Rectal smooth muscle tissue (tissue), 1 donor: ENCODE measurements around the gene PNPLA3.
A peak's percentile ranks its signal among the peaks of the same experiment; 100 is the strongest.

Experiments
- H3K27ac ChIP-seq: one replicate; pipeline ENCODE4 v1.7.0; 2013; ENCODE audit warnings: low read depth, low read length, inconsistent platforms
- H3K27me3 ChIP-seq: one replicate; pipeline ENCODE4 v1.7.0; 2013; ENCODE audit warnings: low read length; ENCODE audit not compliant: control insufficient read depth, insufficient read depth
- H3K36me3 ChIP-seq: one replicate; pipeline ENCODE4 v1.7.0; 2013; ENCODE audit warnings: low read length; ENCODE audit not compliant: control insufficient read depth, insufficient read depth
- H3K4me1 ChIP-seq: one replicate; pipeline ENCODE4 v1.7.0; 2013; ENCODE audit warnings: low read length; ENCODE audit not compliant: control insufficient read depth, insufficient read depth
- H3K4me3 ChIP-seq: one replicate; pipeline ENCODE4 v1.7.0; 2013; ENCODE audit warnings: low read length
- H3K9ac ChIP-seq: one replicate; pipeline ENCODE4 v1.7.0; 2013; ENCODE audit warnings: low read length

The PNPLA3 gene

DNA sequence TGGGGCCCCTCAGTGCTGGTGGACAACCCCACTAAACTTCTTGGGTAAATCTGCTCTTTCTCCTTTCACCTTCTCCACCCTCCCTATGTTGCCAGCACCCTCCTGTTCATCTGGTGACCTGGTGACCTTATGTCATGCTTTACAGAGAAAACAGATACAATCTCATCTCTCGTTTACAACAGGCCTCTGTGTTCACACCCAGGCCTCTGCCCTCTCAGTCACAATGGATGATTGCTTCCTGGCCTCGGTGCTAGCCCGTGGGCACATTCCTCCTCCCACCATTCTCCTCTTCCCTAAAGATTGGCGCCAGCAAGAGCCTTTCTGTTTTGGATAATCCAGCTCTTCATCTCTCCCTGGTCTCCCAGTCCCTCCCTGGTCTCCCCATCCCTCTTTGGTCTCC, 12.3 kb upstream of the PNPLA3 start:
- no peak overlapping the region for H3K4me3 ChIP-seq
- H3K27me3 ChIP-seq = peaks cover 5% of the 10 kb centered on the region
- H3K36me3 ChIP-seq = no peaks in the 10 kb centered on the region
- H3K4me1 ChIP-seq = no peaks in the 10 kb centered on the region
- H3K27ac ChIP-seq = no peak overlapping the region
- no peak overlapping the region for H3K9ac ChIP-seq

DNA sequence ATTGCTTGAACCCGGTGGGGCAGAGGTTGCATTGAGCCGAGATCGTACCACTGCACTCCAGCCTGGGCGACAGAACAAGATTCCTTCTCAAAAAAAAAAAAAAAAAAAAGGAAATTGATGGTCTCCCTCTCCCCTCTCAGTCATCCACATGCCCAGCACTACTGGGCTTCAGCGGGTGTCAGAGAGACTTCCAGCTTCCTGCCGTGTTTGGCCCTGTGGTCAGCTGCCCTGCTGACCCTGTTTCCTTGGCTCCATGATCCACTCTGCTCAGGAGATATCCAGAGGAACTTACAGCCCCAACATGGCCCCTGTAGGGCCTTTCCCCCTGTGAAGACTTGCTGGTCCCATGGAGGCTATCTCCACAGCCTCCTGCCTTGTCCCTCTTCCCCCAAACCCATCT, 6.1 kb upstream of the PNPLA3 start:
- H3K36me3 ChIP-seq = no peaks in the 10 kb centered on the region
- H3K4me1 ChIP-seq = no peaks in the 10 kb centered on the region
- no peak overlapping the region for H3K9ac ChIP-seq
- peaks cover 7% of the 10 kb centered on the region for H3K27me3 ChIP-seq
- H3K4me3 ChIP-seq = no peak overlapping the region
- no peak overlapping the region for H3K27ac ChIP-seq

DNA sequence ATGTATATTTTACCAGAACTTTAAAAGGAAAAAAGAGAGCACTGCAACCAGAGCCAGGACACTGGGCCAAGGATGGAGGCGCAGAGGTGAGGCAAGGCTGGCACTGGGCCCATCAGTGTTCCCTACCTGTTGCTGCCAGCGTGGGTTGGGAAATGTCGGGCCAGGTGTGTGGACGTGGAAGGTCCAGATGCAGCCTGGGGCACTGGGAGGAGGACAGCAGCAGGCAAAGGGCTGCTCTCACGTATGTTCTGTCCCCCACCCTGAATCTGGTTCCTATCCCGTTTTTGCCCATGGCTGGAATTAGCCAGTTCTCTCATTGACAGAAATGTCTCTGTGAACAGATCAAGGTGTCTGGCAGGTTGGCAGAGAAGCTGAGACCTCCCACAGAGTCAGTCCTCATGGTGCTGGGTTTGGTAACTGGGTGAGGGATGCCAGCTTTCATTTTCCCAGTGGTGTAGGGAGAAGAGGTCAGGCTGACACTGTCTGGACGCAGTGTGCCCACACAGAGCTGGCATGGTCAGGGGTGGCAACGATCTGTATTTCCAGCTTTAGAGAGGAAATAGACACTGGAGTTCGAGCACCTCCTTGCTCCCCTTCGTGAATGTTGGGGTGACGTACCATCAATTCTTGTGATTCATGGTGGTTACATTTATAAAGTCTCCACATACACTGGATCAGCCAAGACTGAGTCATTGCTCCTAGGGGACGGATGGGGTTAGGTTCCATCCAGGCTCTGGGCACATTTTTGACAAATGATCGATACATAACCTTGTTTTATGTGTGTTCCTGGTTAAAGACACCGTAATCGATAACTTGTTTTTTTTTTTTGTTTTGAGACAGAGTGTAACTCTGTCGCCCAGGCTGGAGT, 4.3 kb upstream of the PNPLA3 start:
- Histone ChIP-seq H3K4me1 (no peaks in the 10 kb centered on the region), H3K27me3 (peaks cover 10% of the 10 kb centered on the region), H3K4me3 (no peak overlapping the region), H3K27ac (no peak overlapping the region), H3K36me3 (no peaks in the 10 kb centered on the region), H3K9ac (no peak overlapping the region)

DNA sequence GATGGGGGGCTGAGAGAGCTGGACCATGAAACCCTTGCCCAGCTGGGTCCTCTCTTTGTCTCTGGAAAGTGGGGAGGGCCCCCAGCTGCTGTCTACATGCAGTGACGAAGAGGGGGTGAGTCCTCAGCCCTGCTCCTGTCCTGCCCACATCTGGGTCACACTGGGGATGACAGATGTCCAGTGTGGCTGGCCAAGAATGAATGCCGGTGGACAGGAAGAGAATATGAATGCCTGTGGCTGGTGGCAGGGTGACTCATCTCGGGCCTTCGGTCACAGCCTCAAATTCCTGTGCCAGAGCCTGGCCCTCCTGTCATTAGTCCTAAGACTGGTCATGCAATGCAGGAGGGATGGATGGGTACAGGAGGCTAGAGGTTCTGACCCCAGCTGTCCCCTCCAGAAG, 2.2 kb upstream of the PNPLA3 start:
- H3K9ac ChIP-seq = no peak overlapping the region
- no peaks in the 10 kb centered on the region for H3K36me3 ChIP-seq
- no peak overlapping the region for H3K4me3 ChIP-seq
- H3K27ac ChIP-seq = no peak overlapping the region
- H3K27me3 ChIP-seq = peaks cover 12% of the 10 kb centered on the region
- H3K4me1 ChIP-seq = no peaks in the 10 kb centered on the region

DNA sequence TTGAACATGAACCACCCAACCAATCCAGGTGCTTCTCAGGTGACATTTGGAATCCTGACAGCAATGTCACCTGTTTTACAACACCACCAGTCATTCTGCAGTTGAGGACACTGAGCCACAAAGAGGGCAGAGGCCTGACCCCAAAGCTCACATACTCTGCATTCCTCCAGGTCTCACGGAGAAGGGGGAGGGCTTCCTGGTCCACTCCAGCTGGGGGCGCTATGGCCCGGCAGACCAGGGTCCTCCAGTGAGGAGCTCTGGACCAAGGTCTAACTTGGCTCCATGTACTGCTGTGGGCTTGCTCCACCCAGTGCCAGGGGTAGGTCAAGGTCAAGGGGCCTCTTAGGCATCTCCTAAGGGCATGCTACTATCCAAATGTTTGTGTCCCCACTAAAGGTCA, 1.5 kb upstream of the PNPLA3 start:
- no peak overlapping the region for H3K4me3 ChIP-seq
- H3K27me3 ChIP-seq = peaks cover 12% of the 10 kb centered on the region
- H3K36me3 ChIP-seq = no peaks in the 10 kb centered on the region
- no peak overlapping the region for H3K9ac ChIP-seq
- H3K4me1 ChIP-seq = no peaks in the 10 kb centered on the region
- no peak overlapping the region for H3K27ac ChIP-seq

DNA sequence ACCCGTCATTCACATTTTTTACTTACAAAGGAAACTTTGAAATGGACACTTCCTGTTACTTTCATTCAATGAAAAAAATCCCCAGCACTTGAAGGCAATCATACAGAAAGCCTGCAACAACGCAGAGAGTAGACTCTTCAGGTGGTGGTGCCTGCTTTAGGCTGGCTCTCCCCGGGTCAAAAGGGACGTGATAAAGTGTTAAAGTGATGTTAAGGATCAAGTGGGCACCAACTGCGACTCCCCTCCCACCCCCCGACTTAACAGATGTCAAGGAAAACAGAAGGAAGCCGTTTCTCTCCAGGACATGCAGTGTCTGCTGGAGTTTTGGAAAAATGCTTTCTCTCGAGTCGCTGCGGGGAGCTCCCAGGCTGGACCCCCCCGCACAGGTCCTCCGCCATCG, 414 bp upstream of the PNPLA3 start:
- Histone ChIP-seq H3K27me3 (peaks cover 12% of the 10 kb centered on the region), H3K27ac (no peak overlapping the region), H3K4me1 (no peaks in the 10 kb centered on the region), H3K9ac (no peak overlapping the region), H3K4me3 (peak overlapping the region; percentile 44), H3K36me3 (no peaks in the 10 kb centered on the region)

DNA sequence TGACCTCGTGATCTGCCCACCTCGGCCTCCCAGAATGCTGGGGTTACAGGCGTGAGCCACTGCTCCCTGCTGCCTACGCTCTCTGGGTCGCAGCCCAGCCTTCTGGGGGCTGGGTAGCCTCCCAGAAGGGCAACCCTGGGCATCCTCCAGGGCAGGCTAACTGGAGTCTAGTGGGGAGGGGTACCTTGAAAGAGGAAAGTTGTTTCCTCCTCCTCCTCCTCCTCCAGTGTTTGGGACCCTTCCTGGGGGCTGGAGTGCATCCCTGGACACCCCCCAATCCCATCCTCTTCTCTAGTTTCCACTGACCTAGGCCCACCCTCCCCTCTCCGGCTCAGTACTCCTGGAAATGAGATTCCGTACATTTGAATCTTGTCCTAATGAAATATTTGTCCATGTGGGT, 1.3 kb downstream of the PNPLA3 start:
- H3K36me3 ChIP-seq = no peaks in the 10 kb centered on the region
- no peak overlapping the region for H3K4me3 ChIP-seq
- peaks cover 12% of the 10 kb centered on the region for H3K27me3 ChIP-seq
- no peak overlapping the region for H3K9ac ChIP-seq
- H3K27ac ChIP-seq = no peak overlapping the region
- H3K4me1 ChIP-seq = no peaks in the 10 kb centered on the region

DNA sequence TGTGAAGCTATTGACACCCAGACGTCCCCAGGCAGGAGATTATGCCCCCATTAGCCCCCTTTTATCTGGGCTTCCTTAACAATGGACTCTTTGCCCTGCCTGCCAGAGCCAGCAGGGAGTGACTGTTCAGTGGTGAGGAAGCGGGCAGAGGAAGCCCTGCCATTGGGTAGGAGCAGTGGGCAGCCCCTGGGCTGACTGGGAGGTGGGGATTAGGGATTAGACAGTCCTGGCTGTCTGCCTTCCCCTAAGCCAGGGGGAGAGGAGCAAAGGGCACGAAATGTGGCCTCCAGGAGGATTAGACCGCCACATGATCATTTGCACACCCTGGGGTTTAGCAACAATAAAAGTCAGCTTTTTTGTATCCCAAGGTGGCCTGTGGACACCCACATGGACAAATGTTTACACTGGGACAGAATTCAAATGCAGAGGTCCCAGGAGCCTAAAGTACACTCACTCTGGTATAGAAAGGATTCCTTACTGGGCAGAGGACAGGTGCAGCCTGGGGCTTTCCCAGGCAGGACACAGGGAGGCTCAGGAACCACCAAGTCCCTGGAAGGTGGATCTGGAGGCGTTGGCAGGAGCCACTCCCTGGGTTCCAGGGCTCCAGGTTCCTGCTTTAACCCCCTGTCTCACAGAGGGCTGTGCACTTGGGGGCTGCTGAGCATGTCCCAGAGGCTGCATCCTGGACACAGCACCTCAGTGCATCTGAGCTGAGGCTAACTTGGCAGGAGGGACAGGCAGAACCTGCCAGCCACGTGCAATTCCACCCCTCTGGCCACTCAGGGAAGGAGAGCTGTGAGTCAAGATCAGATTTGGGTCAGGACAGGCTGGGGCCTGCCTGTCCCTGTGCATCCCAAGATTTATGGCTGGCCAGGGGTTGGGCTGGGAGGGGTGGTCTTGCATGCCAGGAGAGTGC, 2.1 kb downstream of the PNPLA3 start:
- Histone ChIP-seq H3K4me1 (no peaks in the 10 kb centered on the region), H3K27me3 (peaks cover 12% of the 10 kb centered on the region), H3K9ac (no peak overlapping the region), H3K36me3 (no peaks in the 10 kb centered on the region), H3K27ac (no peak overlapping the region), H3K4me3 (no peak overlapping the region)

DNA sequence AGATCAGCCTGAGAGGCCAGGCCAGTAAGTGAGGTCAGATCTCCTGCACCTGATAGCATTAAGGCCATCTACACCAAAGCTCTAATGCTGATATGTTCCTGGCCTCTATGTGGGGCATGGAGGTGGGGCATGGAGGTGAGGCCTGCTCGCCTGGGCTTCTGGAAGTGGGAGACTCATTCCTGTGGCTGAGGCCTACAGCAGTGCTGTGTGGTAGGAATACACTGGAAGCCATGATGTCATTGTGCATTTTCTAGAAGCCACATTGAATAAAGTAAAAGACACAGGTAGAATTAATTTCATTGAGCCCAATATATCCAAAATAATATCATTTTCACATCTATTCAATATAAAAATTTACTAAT, 2.7 kb downstream of the PNPLA3 start:
- Histone ChIP-seq H3K9ac (no peak overlapping the region), H3K27me3 (peaks cover 8% of the 10 kb centered on the region), H3K4me3 (no peak overlapping the region), H3K27ac (no peak overlapping the region), H3K4me1 (no peaks in the 10 kb centered on the region), H3K36me3 (no peaks in the 10 kb centered on the region)

DNA sequence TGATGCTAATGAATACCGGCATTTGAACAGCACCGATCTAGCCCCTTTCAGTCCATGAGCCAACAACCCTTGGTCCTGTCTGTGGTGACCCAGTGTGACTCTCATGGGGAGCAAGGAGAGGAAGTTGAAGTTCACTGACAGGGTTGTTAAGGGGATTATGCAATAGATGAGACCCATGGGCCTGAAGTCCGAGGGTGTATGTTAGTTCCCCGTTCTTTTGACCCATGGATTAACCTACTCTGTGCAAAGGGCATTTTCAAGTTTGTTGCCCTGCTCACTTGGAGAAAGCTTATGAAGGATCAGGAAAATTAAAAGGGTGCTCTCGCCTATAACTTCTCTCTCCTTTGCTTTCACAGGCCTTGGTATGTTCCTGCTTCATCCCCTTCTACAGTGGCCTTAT, 4.9 kb downstream of the PNPLA3 start:
- peaks cover 6% of the 10 kb centered on the region for H3K27me3 ChIP-seq
- H3K4me3 ChIP-seq = no peak overlapping the region
- no peak overlapping the region for H3K9ac ChIP-seq
- H3K36me3 ChIP-seq = no peaks in the 10 kb centered on the region
- no peak overlapping the region for H3K27ac ChIP-seq
- no peaks in the 10 kb centered on the region for H3K4me1 ChIP-seq

DNA sequence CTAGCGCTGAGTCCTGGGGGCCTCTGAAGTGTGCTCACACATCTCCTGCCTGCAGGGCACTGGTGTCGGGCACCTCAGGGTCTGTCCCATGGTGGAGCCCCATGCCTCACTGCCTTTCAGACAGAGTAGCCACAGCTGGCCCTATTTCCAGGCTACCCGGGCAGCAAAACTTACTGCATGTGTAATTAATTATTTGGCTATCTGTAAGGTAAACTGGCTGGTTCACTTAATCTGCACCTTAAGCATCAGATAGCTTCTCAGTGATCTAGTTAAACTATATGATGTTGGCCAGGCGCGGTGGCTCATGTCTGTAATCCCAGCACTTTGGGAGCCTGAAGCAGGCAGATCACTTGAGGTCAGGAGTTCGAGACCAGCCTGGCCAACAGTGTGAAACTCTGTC, 5.3 kb downstream of the PNPLA3 start:
- Histone ChIP-seq H3K27ac (no peak overlapping the region), H3K36me3 (no peaks in the 10 kb centered on the region), H3K9ac (no peak overlapping the region), H3K27me3 (peaks cover 5% of the 10 kb centered on the region), H3K4me1 (no peaks in the 10 kb centered on the region), H3K4me3 (no peak overlapping the region)

DNA sequence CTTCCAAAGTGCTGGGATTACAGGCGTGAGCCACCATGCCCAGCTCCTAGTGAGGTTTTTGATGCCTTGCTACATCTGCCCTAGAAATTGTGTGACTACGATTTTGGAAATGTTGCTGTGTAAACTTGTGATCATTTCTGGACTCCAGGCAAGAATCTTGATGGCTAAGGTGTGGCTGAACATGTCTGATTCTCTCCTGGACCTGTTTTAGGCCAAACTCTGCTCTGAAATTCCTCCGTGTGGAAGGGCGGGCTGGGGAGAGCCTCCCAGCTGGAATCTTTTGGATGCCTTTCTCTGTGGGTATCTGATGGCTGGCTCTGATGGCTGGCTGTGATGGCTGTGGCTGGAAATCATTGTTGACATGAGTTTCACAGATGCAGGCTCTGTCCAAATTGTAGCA, 8.2 kb downstream of the PNPLA3 start:
- Histone ChIP-seq H3K36me3 (no peaks in the 10 kb centered on the region), H3K27me3 (no peaks in the 10 kb centered on the region), H3K27ac (no peak overlapping the region), H3K4me1 (no peaks in the 10 kb centered on the region), H3K4me3 (no peak overlapping the region), H3K9ac (no peak overlapping the region)
